Smooth muscle cell (in vitro differentiated cells): ENCODE measurements around the gene TCF23. TPM values are rescaled to one million over a fixed set of nuclear protein-coding genes. Genes with fewer than 3 reads are reported as not detected.
"Not testable (repeated sequence)": the region's sequence is repeated elsewhere in the genome, so short reads cannot be mapped to it uniquely, and the experiment has no call there.

Source experiments
- DNase-seq: peaks from one replicate; lab custom pipeline; 2025; ENCODE audit not compliant: unreplicated experiment; lab: John Stamatoyannopoulos, UW
- H2AFZ ChIP-seq: fragments of 200-600 bp; sonication (generic); 2 replicates; pipeline ENCODE4 v1.6.0; 2016; ENCODE audit warnings: antibody characterized with exemption, low read depth, mild to moderate bottlenecking
- H3F3A ChIP-seq: fragments of 200-600 bp; sonication (generic); 2 replicates; pipeline ENCODE4 v1.6.0; 2017; ENCODE audit warnings: antibody characterized with exemption, low read depth
- H3K27ac ChIP-seq: fragments of 200-600 bp; sonication (generic); 2 replicates; pipeline ENCODE4 v1.5.1; 2016; ENCODE audit warnings: low read depth, mild to moderate bottlenecking
- H3K27me3 ChIP-seq: fragments of 200-600 bp; sonication (generic); 2 replicates; pipeline ENCODE4 v1.6.1; 2016; ENCODE audit warnings: low read depth, mild to moderate bottlenecking
- H3K36me3 ChIP-seq: fragments of 200-600 bp; sonication (generic); 2 replicates; pipeline ENCODE4 v1.5.1; 2016; ENCODE audit warnings: low read depth
- H3K4me1 ChIP-seq: fragments of 200-600 bp; sonication (generic); 2 replicates; pipeline ENCODE4 v1.5.1; 2016; ENCODE audit warnings: low read depth
- H3K4me2 ChIP-seq: fragments of 200-600 bp; sonication (generic); 2 replicates; pipeline ENCODE4 v1.6.0; 2016; ENCODE audit warnings: mild to moderate bottlenecking
- H3K4me3 ChIP-seq: fragments of 200-600 bp; sonication (generic); 2 replicates; pipeline ENCODE4 v1.5.1; 2016; ENCODE audit warnings: mild to moderate bottlenecking
- H3K79me2 ChIP-seq: fragments of 200-600 bp; sonication (generic); 2 replicates; pipeline ENCODE4 v1.6.0; 2016; ENCODE audit warnings: low read depth, mild to moderate bottlenecking
- H3K9ac ChIP-seq: fragments of 200-600 bp; sonication (generic); 2 replicates; pipeline ENCODE4 v1.6.0; 2016; ENCODE audit warnings: low read depth
- H3K9me3 ChIP-seq: fragments of 200-600 bp; sonication (generic); replicated peaks from 2 replicates; pipeline ENCODE4 v1.5.1; 2016; ENCODE audit warnings: low read depth
- H4K20me1 ChIP-seq: fragments of 200-600 bp; sonication (generic); 2 replicates; pipeline ENCODE4 v1.6.0; 2016; ENCODE audit warnings: low read depth
- WGBS: methylation state at CpG from one replicate; pipeline ENCODE4 v1.1.7; 2016; ENCODE audit warnings: low lambda C conversion rate; 5-methylcytosine and 5-hydroxymethylcytosine counted together
- polyA plus RNA-seq: library from polyadenylated mRNA; unstranded; fragments of >200 nt; fragmentation: Nextera tagmentation; extraction: Ambion mirVana; gene quantifications from 2 replicates; pipeline ENCODE4 v1.2.1, GENCODE V29; 2016
- total RNA-seq: library from RNA; depleted of rRNA; stranded (reverse); fragments of >200 nt; gene quantifications from 2 replicates; pipeline ENCODE4 v1.2.3, GENCODE V29; 2014
- TF ChIP-seq, protein P1 (sequence below): fragments of 200-600 bp; sonication (generic); IDR thresholded peaks from 2 replicates; pipeline ENCODE4 v1.5.1; 2017; ENCODE audit warnings: borderline replicate concordance, mild to moderate bottlenecking, antibody characterized with exemption; ENCODE audit not compliant: insufficient read depth, poor library complexity, severe bottlenecking

The TCF23 gene
- total and polyA plus RNA-seq, 2 experiments from 2014 or later: not detected

DNA sequence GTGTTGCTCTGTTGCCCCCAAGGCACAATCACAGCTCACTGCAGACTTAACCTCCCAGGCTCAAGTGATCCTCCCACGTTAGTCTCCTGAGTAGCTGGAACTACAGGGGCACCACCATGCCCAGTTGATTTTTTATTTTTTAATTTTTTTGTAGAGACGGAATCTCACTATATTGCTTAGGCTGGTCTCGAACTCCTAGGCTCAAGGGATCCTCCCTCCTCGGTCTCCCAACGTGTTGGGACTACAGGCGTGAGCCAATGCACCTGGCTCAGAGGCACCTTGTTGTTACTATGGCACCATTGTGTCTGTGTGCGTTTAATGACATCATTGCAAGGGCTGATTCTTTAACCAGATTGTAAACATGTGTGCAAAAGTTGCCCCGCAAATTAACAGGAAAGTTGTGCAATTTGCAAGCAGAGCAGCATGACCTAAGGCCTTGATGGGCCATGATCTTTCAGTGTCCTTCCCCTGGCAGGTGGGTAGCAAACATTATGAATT, 22.6 kb downstream of the TCF23 start:
- TF ChIP-seq, protein P1, sequence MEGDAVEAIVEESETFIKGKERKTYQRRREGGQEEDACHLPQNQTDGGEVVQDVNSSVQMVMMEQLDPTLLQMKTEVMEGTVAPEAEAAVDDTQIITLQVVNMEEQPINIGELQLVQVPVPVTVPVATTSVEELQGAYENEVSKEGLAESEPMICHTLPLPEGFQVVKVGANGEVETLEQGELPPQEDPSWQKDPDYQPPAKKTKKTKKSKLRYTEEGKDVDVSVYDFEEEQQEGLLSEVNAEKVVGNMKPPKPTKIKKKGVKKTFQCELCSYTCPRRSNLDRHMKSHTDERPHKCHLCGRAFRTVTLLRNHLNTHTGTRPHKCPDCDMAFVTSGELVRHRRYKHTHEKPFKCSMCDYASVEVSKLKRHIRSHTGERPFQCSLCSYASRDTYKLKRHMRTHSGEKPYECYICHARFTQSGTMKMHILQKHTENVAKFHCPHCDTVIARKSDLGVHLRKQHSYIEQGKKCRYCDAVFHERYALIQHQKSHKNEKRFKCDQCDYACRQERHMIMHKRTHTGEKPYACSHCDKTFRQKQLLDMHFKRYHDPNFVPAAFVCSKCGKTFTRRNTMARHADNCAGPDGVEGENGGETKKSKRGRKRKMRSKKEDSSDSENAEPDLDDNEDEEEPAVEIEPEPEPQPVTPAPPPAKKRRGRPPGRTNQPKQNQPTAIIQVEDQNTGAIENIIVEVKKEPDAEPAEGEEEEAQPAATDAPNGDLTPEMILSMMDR: no peak
- DNase-seq: no peak
- no peaks in the 10 kb centered on the region for H3K36me3 ChIP-seq
- WGBS: 86% methylated on average over 8 of the region's 8 CpGs
- H3K27me3 ChIP-seq: peaks cover 33% of the 10 kb centered on the region
- H3K4me2 ChIP-seq: no peak overlapping the region
- H3K9ac ChIP-seq: no peak overlapping the region
- peaks cover 5% of the 10 kb centered on the region for H3K4me1 ChIP-seq
- H3F3A ChIP-seq: no peaks in the 10 kb centered on the region
- no peak overlapping the region for H2AFZ ChIP-seq
- H4K20me1 ChIP-seq: no peaks in the 10 kb centered on the region
- H3K9me3 ChIP-seq: no peaks in the 10 kb centered on the region
- no peak overlapping the region for H3K4me3 ChIP-seq
- H3K79me2 ChIP-seq: no peaks in the 10 kb centered on the region
- H3K27ac ChIP-seq: no peak overlapping the region

DNA sequence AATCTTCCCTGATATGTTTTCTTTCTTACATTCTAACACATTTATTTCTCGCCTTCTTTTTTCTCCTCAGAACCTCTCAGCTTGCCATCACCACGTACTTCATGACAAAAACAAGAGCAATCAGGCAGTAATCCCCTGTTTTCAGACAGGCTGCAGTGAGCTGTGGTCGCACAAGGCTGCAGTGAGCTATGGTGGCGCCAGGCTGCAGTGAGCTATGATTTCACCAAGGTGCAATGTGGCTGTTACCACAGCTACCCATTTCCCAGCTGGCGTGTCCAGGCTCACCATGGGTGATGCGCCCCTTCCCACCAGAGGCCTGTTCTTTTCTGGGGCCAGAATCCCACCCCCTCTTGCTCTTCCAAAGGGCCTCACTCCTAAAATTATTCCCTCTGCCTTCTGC, 25.8 kb downstream of the TCF23 start:
- Histone ChIP-seq H3K27me3 (peaks cover 43% of the 10 kb centered on the region), H3K79me2 (no peaks in the 10 kb centered on the region), H3K9ac (no peak overlapping the region), H3K4me3 (no peak overlapping the region), H2AFZ (peak overlapping the region; percentile 28), H3K27ac (peak overlapping the region; percentile 29), H3K4me1 (peaks cover 5% of the 10 kb centered on the region), H3K36me3 (no peaks in the 10 kb centered on the region), H3K9me3 (no peaks in the 10 kb centered on the region), H3K4me2 (peak overlapping the region; percentile 35), H4K20me1 (no peaks in the 10 kb centered on the region), H3F3A (no peaks in the 10 kb centered on the region)
- WGBS: 40% methylated on average over 6 of the region's 6 CpGs
- TF ChIP-seq, protein P1: no peak
- DNase-seq: no peak

DNA sequence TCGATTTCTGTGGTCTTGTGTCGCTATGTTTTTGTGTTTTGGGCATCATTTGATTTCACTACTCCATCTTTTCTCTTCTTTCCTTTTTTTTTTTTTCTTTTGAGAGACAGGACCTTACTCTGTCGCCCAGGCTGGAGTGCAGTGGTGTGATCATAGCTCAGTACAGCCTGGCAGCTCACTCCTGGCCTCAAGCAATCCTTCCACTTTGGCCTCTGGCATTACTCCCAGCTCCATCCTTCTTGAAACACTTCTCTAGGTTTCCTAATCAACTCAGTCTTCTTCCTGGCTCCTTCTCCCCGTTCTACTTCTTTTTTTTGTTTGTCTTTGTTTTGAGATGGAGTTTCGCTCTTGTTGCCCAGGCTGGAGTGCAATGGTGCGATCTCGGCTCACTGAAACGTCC, 26.5 kb downstream of the TCF23 start:
- Histone ChIP-seq H3K27ac (no peak overlapping the region), H4K20me1 (no peaks in the 10 kb centered on the region), H3K4me1 (peaks cover 5% of the 10 kb centered on the region), H3K27me3 (peaks cover 39% of the 10 kb centered on the region), H3K4me2 (no peak overlapping the region), H3K9ac (no peak overlapping the region), H2AFZ (no peak overlapping the region), H3K79me2 (no peaks in the 10 kb centered on the region), H3F3A (no peaks in the 10 kb centered on the region), H3K36me3 (no peaks in the 10 kb centered on the region), H3K9me3 (no peaks in the 10 kb centered on the region), H3K4me3 (no peak overlapping the region)
- DNase-seq: no peak
- WGBS: 79% methylated on average over 8 of the region's 8 CpGs
- TF ChIP-seq, protein P1: no peak

DNA sequence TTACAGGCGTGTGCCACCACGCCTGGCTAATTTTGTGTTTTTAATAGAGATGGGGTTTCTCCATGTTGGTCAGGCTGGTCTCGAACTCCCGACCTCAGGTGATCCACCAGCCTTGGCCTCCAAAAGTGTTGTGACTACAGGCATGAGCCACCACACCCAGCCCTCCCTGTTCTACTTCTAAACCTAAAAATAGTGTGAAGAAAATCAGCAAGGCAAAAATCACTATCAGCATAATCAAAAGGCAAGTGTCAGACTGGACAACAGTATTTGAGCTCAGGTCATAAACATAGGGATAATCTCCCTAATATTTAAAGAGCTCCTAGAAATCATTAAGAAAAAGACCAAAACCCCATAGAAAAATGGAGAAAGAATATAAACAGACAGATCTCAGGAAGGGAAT, 27.0 kb downstream of the TCF23 start:
- peaks cover 34% of the 10 kb centered on the region for H3K27me3 ChIP-seq
- H3F3A ChIP-seq, DNase-seq, H3K4me2 ChIP-seq, H3K4me1 ChIP-seq, H3K4me3 ChIP-seq, H3K9me3 ChIP-seq, H3K36me3 ChIP-seq, H3K27ac ChIP-seq, H4K20me1 ChIP-seq, H3K79me2 ChIP-seq, H3K9ac ChIP-seq, H2AFZ ChIP-seq: not testable (repeated sequence)
- 93% methylated on average over 4 of the region's 4 CpGs for WGBS
